Lung (tissue), 12 donors: ENCODE measurements around the gene PLCD4. TPM values are rescaled to one million over a fixed set of nuclear protein-coding genes. Genes with fewer than 3 reads are reported as not detected.

ENCODE experiments used
- ATAC-seq: fragments of 200-7000 bp; cut with Tn5 transposase; one replicate; pipeline ENCODE4 v1.9.1; 2020; ENCODE audit warnings: moderate number of reproducible peaks; ENCODE audit not compliant: insufficient read depth, low FRiP score
- DNase-seq, 3 donors: peaks; one replicate each; pipeline ENCODE4 v3.0.0-alpha.2; 2013 to 2017
- H3K27ac ChIP-seq, 2 donors: one replicate each; pipeline ENCODE4 v1.5.1; 2013; ENCODE audit warnings: mild to moderate bottlenecking in 2 of 2, moderate library complexity in 2 of 2, control low read depth in 1 of 2, inconsistent platforms in 1 of 2, low read depth in 1 of 2, low read length in 1 of 2
- H3K27me3 ChIP-seq, 3 donors: one replicate each; pipeline ENCODE4 v1.5.1; 2013; ENCODE audit warnings: low read length in 2 of 3; ENCODE audit not compliant: control insufficient read depth in 3 of 3, insufficient read depth in 3 of 3
- H3K36me3 ChIP-seq, 4 donors: one replicate each; pipeline ENCODE4 v1.5.1; 2013; ENCODE audit warnings: low read length in 4 of 4, mild to moderate bottlenecking in 1 of 4, moderate library complexity in 1 of 4; ENCODE audit not compliant: control insufficient read depth in 4 of 4, insufficient read depth in 4 of 4
- H3K4me1 ChIP-seq, 5 donors: one replicate each; pipeline ENCODE4 v1.5.1; 2013; ENCODE audit warnings: low read length in 5 of 5, mild to moderate bottlenecking in 2 of 5, moderate library complexity in 1 of 5; ENCODE audit not compliant: control insufficient read depth in 5 of 5, insufficient read depth in 5 of 5
- H3K4me3 ChIP-seq: one replicate; pipeline ENCODE4 v1.5.1; 2013; ENCODE audit warnings: mild to moderate bottlenecking, control low read depth, moderate library complexity
- H3K9ac ChIP-seq, 2 donors: one replicate each; pipeline ENCODE4 v1.5.1; 2013; ENCODE audit warnings: low read length in 2 of 2, control low read depth in 1 of 2; ENCODE audit not compliant: insufficient read depth in 1 of 2
- H3K9me3 ChIP-seq, 4 donors: one replicate each; pipeline ENCODE4 v1.5.1; 2013; ENCODE audit warnings: low read length in 3 of 4, mild to moderate bottlenecking in 1 of 4, moderate library complexity in 1 of 4; ENCODE audit not compliant: control insufficient read depth in 4 of 4, insufficient read depth in 3 of 4
- WGBS, 2 donors: extraction: QIAGEN DNeasy Blood & Tissue Kit; methylation state at CpG; one replicate each; pipeline ENCODE4 v1.1.7; 2013; 5-methylcytosine and 5-hydroxymethylcytosine counted together
- polyA plus RNA-seq, 2 donors: library from polyadenylated mRNA; stranded (reverse); fragments of 200-250 nt; gene quantifications; one replicate each; pipeline ENCODE4 v1.2.1, GENCODE V29; 2013
- total RNA-seq, 2 donors: library from RNA; depleted of rRNA in 1 of 2; stranded (reverse); fragments of >200 nt in 1 of 2; gene quantifications; one replicate each; pipeline ENCODE4 v1.2.1, GENCODE V29; 2014 to 2021
- TF ChIP-seq, protein P1 (sequence below): IDR thresholded peaks from 2 replicates; pipeline ENCODE4 v1.5.1; 2012; ENCODE audit warnings: mild to moderate bottlenecking; ENCODE audit errors: control extremely low read depth, extremely low read depth
- donor health status: control.
- donor health status: control.
- donor health status: Bipolar disorder and iron deficiency.
- donor health status: healthy.
- donor health status: DM: yes; HTN: yes; CAD: no.

PLCD4 gene
- total and polyA plus RNA-seq, 4 donors: 0.07 to 4.7 (median 0.80) TPM

DNA sequence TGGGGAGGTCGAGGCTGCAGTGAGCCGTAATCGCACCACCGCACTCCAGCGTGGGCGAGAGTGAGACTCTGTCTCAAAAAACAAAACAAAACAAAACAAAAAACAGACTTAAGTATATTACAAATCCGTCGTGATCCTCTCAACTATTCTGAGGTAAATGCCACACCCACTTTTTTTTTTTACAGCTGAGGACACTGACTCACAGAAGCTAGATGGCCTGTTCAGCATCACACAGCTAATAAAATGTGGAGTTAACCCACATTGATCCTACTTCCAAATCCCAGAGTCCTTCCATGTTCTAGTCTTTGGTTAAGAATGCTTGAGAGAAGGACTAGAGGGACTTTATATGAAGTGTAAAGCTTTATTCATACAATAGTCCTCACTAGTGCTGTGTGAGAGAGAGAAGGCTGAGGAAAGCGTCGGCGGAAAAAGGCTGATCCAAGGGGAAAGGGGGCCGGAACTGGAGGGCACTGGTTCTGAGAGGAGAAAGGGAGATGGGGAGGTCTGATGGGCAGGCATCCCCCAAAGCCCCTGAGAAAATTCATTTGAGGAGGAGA is 63.5 kb downstream of the PLCD4 start:
- DNase-seq: no peak
- Histone ChIP-seq H3K9ac (peak overlapping the region; percentile 55 to 86), H3K27ac (peak overlapping the region; percentile 81 to 86), H3K27me3 (no peaks in the 10 kb centered on the region), H3K9me3 (no peaks in the 10 kb centered on the region), H3K4me1 (peaks cover 4 to 13% (median 11%) of the 10 kb centered on the region in 5 donors), H3K36me3 (peaks cover 9 to 30% (median 13%) of the 10 kb centered on the region in 4 donors), H3K4me3 (peak overlapping the region; percentile 97)
- TF ChIP-seq, protein P1, sequence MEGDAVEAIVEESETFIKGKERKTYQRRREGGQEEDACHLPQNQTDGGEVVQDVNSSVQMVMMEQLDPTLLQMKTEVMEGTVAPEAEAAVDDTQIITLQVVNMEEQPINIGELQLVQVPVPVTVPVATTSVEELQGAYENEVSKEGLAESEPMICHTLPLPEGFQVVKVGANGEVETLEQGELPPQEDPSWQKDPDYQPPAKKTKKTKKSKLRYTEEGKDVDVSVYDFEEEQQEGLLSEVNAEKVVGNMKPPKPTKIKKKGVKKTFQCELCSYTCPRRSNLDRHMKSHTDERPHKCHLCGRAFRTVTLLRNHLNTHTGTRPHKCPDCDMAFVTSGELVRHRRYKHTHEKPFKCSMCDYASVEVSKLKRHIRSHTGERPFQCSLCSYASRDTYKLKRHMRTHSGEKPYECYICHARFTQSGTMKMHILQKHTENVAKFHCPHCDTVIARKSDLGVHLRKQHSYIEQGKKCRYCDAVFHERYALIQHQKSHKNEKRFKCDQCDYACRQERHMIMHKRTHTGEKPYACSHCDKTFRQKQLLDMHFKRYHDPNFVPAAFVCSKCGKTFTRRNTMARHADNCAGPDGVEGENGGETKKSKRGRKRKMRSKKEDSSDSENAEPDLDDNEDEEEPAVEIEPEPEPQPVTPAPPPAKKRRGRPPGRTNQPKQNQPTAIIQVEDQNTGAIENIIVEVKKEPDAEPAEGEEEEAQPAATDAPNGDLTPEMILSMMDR: no peak
- ATAC-seq: no peak
- 44 to 47% methylated on average over 12 of the region's 12 CpGs for WGBS, 2 donors

DNA sequence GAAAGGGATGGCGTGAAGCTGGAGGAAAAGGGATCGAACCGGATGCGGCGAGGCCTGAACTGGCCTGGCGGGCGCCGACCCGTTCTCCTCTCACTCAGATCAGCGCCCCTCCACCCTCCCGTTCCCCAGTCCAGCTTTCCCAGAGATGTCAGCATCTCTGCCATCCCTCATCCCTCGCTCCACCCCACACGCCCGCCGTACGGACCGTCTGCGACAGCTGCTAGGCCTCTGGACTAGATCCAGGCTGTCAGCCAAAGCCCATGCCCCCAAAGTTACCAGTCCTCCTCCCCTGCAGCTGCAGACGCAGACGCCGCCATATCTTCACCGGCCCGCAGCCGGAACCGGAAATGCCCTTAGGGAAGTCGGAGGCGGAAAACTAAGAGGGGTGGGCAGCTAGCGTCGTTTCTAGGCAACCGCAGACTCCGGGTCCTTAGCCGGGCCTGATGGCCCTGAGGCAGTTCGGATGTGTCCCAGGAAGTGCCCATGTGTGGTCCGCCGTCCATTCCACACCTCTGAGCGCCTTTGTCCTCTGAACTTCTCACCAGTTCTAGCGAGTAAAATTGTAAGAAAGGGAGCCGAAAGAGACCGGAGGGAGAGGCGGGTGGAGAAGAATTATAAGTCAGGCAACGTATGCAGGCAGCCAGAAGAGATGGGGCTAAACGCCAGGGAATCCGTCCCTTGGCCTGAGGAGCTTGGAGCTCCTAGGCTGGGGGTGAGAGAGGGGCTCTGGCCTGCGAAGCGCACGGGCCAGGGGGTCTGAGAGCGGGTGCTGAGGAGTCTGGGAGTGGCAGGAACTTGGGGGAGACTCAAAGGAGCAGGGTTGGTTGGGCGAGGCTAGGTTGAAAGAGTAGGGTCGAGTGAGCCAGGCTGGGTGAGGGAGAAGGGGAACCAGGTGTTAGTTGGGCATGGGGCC is 64.2 kb downstream of the PLCD4 start, which contains the start of the genes RNF25 and STK36:
TSS of gene RNF25 (minus strand) at position 349 of the 913 bp plus-strand sequence. CDS start at position 317, 32 bp downstream.
TSS of gene STK36 (plus strand) at position 433 of the 913 bp plus-strand sequence. CDS start 744 bp downstream, outside the sequence.
- Histone ChIP-seq H3K36me3 (peaks cover 7 to 31% (median 10%) of the 10 kb centered on the region in 4 donors), H3K27me3 (no peaks in the 10 kb centered on the region), H3K9ac (peak within 1 kb of the TSS; percentile 55 to 86), H3K27ac (peak within 1 kb of the TSS; percentile 81 to 86), H3K4me1 (peaks cover 4 to 13% (median 11%) of the 10 kb centered on the region in 5 donors), H3K9me3 (no peaks in the 10 kb centered on the region), H3K4me3 (peak within 1 kb of the TSS; percentile 97)
- TF ChIP-seq, protein P1: no peak
- ATAC-seq (peak; percentile 96), DNase-seq (peak; percentile 94 to 96 (median 95))
- 0 to 1% methylated on average over 44 to 49 of the region's 49 CpGs for WGBS, 2 donors

DNA sequence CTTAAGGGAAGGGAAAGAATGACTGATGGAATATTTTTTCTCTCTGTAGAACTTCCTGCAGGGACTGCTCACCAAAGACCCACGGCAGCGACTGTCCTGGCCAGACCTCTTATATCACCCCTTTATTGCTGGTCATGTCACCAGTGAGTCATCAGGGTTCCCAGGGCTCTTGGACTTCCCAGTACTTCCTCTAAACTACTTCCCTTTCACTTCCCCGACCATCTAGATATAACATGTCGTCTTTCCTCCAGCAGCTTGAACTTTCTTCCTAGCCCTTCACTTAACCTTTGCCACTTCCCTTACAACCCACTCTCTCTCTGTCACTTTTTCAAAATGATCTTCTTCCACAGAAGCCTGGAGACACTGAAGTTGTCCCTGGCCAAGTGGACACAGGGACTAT is 71.4 kb downstream of the PLCD4 start:
- peaks cover 0 to 19% (median 9%) of the 10 kb centered on the region in 4 donors for H3K36me3 ChIP-seq
- DNase-seq: no peak
- no peak for ATAC-seq
- 53 to 62% methylated on average over 4 of the region's 4 CpGs for WGBS, 2 donors
- no peaks in the 10 kb centered on the region for H3K9me3 ChIP-seq
- TF ChIP-seq, protein P1: no peak
- H3K9ac ChIP-seq: no peak overlapping the region
- H3K27ac ChIP-seq: no peak overlapping the region
- H3K4me3 ChIP-seq: no peak overlapping the region
- no peaks in the 10 kb centered on the region for H3K4me1 ChIP-seq
- H3K27me3 ChIP-seq: no peaks in the 10 kb centered on the region
